Stimulated activated CD8-positive, alpha-beta memory T cell treated with anti-CD3 and anti-CD28 coated beads, Interleukin-12 subunit alpha, Interleukin-12 subunit beta, amount 100 ng/mL, for 24 hours (primary cell): ENCODE measurements around the gene HIVEP2.

ENCODE experiments used
- DNase-seq: peaks from one replicate; pipeline ENCODE4 v3.0.0-alpha.2; 2020; ENCODE audit errors: extremely low read depth

Gene HIVEP2

GRCh38 chr6:142925575-142926110 lies 19.3 kb downstream of the HIVEP2 start:
- DNase-seq: no peak

DNA sequence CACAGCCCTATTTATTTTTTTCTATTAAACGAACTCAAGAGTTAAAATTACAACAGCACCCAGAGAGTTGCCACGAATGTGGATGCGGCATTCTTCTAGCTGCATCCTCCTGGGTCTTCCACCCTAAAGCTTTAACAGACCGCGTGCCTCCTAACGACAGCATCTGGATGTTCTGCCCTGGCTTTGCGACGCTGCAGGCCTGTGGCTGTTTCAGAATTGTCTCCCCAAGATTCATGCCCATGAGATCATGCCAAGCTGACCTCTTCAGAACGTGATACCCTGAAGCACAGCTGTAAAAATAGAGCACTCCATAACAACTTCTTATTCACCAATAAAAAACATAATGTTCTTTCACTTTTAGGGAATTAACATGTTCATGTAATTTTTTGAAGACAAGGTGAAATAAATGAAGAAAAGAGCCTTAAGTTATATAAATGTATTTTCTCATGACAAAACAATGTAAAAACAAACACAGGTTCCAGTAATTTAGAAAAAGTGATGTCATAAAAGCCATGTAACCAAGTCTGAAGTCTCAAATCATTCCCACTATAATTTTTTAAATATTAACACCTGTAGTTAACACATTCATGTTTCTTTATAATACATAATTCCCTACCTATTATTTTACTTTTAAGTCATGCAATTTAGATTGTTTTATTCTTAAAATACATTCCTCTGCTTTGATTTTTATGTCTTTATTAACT lies 26.5 kb downstream of the HIVEP2 start:
- no peak for DNase-seq

- no peak for DNase-seq
Measured at GRCh38 chr6:142916881-142917280, 28.1 kb downstream of the HIVEP2 start.

GRCh38 chr6:142914937-142915697 lies 29.9 kb downstream of the HIVEP2 start:
- no peak for DNase-seq

DNA sequence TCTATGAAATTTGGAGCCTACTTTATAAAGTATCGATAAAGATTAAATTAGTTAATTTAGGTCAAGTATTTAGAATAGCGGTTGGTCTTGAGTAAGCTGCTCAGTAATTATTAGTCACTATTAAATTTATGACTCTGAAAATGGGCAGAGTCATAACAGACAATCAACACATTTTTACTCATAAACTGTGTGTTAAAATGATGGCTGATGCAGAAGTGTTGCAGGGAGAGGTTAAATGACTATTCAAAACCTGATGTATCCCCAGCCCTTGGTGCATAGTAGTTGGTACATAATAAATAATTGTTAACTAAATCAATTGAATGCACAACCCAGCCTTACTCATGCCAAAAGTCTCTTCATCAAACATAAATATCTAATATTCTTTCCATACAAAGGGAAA lies 30.6 kb downstream of the HIVEP2 start:
- no peak for DNase-seq

DNA sequence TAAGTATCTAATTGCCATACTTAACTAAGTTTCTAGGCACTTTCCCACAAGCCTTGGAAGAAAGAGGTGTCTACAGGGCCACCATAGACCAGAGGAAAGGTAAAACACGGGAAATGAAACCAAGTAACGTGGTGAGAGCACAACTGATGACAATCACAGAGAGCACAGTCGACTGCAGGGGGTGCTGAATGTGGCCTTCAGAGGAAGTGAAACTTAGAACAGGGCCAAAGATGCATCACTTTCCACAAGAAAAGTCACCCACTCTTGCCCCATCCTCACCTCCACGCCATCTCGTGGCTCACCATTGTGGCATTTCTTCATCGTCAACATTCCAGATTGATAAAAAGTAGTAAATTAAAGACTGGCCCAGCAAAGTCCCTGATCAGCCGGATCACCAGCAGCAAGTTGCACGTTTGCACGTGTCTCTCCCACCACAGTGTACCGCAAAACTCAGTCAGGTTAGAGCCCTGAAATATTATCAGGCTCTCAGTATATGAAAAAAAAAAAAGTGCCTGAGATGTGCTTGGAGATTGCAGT lies 31.4 kb downstream of the HIVEP2 start:
- peak; percentile 40 for DNase-seq

DNA sequence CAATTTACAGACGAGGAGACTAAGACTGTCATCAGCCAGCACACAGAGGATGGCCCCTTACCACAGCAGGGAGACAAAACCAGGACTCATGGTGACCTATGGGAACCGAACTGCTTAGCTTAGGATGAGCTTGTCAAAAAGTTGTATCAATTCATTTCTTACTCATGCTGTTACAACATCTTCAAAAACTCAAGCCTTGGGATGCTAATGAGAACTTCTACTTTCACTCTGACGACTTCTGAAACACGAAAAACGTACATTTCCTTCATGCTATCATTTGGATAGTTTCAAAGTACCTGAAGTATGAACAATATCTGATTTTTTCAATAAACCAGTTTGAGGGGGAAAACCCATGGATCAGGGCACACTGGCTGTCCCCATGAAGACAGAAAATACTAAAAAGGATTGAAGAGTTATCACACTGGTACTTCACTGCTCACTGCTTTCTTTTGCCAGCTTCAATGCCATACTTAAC lies 31.9 kb downstream of the HIVEP2 start:
- DNase-seq: no peak

DNA sequence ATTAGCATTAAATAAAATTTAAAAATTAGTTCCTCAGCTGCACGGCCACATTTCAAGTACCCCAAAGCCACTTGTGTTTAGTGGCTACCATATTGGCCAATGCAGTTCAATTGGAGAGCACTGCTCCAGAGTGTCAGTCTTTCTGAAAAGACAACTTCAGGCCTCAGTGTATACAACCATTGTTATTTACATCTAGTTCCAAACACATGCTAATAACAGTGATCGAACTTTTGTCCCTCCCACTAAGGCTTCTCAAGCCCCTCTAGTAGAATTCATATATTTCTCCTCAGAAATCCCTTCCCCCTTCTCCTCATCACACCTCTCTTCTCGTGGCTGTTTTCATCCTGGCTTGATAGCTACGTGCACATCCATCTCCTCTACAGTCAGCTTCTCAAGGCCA lies 32.9 kb downstream of the HIVEP2 start:
- DNase-seq: no peak

GRCh38 chr6:142911430-142911829 lies 33.5 kb downstream of the HIVEP2 start:
- DNase-seq: no peak

- no peak for DNase-seq
Measured at GRCh38 chr6:142909686-142910085, 35.3 kb downstream of the HIVEP2 start.

DNA sequence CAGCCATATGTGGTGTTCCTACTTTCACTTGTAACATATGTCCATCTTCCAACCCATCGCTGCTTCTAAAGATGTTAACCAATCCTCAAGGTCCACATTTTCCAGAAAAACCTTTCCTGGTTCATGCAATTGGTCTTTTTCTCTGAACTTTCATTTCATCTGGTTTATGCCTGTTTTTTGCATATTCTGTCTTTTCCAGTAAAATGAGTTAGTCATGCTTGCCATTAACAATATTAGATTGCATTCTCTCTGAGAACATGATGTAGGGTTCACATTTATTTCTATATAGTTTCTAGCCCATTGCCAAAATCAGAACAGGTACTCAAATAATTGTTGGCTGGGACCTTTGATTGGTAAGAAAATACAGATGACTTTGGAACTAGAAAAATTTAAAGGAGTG lies 36.7 kb downstream of the HIVEP2 start:
- no peak for DNase-seq

DNA sequence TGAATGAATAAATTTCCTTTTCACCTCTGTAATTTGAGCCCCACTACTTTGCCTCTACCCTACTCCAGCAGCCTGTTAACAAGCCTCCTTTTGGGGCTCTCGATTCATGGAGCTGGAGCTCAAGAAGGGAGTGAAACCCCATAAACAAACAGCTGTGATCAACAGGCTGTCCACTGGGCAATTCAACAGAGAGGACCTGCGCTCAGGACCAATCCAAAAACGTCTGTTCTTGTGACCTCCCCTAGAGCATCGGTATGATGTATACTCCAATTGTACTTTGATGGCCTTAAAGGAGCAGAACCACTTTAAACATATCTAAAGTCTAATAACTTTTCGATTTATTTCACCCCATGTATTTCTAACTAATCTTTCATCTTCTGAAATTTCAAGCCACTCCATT lies 37.4 kb downstream of the HIVEP2 start:
- DNase-seq: no peak

DNA sequence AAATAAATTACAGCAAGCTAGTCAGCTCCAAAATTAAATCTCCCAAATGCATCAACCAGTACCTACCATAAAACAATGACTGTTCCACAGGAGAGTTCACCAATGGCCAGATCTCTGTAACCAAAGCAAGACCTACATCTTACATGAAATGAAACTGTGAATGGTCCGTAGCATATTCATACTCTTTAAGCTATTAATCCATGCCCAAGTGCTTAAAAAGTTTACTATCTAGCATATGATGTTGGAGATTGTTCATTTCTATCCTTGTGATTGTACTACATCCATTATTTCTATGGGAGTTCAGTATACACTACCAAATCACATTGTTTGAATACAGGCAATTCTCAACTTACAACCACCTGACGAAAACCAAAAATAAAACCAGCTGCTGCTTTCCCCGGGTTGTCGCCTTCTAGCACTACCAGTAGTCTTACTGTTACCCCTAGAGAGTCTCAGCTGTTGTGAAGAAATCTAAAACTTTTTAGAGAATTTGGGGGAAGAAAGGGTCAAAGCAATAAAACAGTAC lies 38.0 kb downstream of the HIVEP2 start:
- DNase-seq: no peak

DNA sequence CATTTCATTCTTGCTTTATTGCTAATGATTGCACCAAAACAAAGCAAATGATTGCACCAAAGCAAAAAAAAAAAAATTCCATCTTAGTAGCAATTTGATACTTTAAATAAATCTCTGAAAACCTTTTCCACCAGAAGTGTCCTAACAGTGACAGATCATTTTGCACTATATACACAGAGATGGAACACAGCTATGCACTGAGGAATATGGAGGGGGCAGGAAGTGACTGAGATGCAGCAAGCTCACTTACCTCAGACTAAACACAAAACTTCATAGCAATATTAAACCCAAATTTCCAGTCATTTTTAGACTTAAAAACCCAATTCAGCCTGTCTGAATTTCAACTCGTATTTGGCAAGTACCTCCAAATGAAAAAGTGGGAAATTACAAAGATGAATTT lies 41.2 kb downstream of the HIVEP2 start:
- no peak for DNase-seq

GRCh38 chr6:142902636-142903053 lies 42.3 kb downstream of the HIVEP2 start:
- no peak for DNase-seq

GRCh38 chr6:142901611-142902010 lies 43.4 kb downstream of the HIVEP2 start:
- no peak for DNase-seq

GRCh38 chr6:142900227-142900971 lies 44.6 kb downstream of the HIVEP2 start:
- no peak for DNase-seq

- DNase-seq: no peak
Measured at GRCh38 chr6:142898927-142899895, 45.8 kb downstream of the HIVEP2 start.

DNA sequence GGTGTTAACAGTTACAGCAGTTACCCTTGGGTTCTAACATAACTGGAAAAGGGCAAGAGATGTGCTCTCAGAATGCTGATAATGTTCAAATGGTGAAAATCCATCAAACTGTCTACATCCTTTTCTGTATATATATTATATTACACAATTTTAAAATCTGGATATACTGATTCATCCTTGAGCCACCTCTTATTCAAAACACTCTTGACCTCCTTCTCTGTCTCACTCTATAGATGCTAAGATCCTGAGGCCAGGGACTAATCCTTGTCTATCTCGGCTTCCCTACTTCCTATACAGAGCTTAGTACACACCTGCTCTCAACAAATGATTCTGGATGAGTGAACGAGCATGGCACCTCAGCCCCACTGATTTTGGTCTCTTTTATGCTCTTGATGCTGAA lies 47.3 kb downstream of the HIVEP2 start:
- no peak for DNase-seq

- no peak for DNase-seq
Measured at GRCh38 chr6:142896732-142897131, 48.2 kb downstream of the HIVEP2 start.

- DNase-seq: no peak
Measured at GRCh38 chr6:142893088-142893487, 51.9 kb downstream of the HIVEP2 start.
